ENCODE results near the gene DAZL.

Gene DAZL

GRCh38 chr3:16614033-16615031 lies 9.1 kb upstream of the DAZL start:
- TF ChIP-seq CTCF (IDR thresholded peaks at IDR 0.05; ENCODE audit: low read length) (no peak), EZH2 (optimal IDR thresholded peaks at IDR 0.05; ENCODE audit: low read depth, low read length) (no peak), EZH2phosphoT487 (IDR thresholded peaks at IDR 0.05; ENCODE audit: low read length) (no peak)
- Histone ChIP-seq H3K27me3 (replicated peaks; ENCODE audit: insufficient read depth, low read length) (no peaks in the 10 kb centered on the region), H3K4me2 (ENCODE audit: low read depth, low read length) (no peak overlapping the region), H3K9me3 (replicated peaks; ENCODE audit: insufficient read depth, low read length) (no peaks in the 10 kb centered on the region), H3K79me2 (ENCODE audit: low read length) (no peaks in the 10 kb centered on the region), H3K4me3 (ENCODE audit: low read length) (no peak overlapping the region), H3K36me3 (replicated peaks; ENCODE audit: insufficient read depth, low read length) (no peaks in the 10 kb centered on the region), H3K9ac (ENCODE audit: low read length) (no peak overlapping the region), H2AFZ (ENCODE audit: low read length) (no peak overlapping the region), H3K9me2 (replicated peaks; ENCODE audit: insufficient read depth, low read length) (no peaks in the 10 kb centered on the region), H3F3A (ENCODE audit: insufficient read depth, low read length) (no peaks in the 10 kb centered on the region), H3K27ac (ENCODE audit: low read length) (no peak overlapping the region), H4K20me1 (ENCODE audit: insufficient read depth, low read length) (no peaks in the 10 kb centered on the region), H3K4me1 (ENCODE audit: low read length) (no peaks in the 10 kb centered on the region)
- no peak for DNase-seq

GRCh38 chr3:16609927-16610580 lies 4.8 kb upstream of the DAZL start:
- no peaks in the 10 kb centered on the region for H3K79me2 ChIP-seq (ENCODE audit: low read length)
- no peaks in the 10 kb centered on the region for H4K20me1 ChIP-seq (ENCODE audit: insufficient read depth, low read length)
- H3K9me2 ChIP-seq (replicated peaks; ENCODE audit: insufficient read depth, low read length): no peaks in the 10 kb centered on the region
- DNase-seq: no peak
- H3K27me3 ChIP-seq (replicated peaks; ENCODE audit: insufficient read depth, low read length): no peaks in the 10 kb centered on the region
- H3K36me3 ChIP-seq (replicated peaks; ENCODE audit: insufficient read depth, low read length): no peaks in the 10 kb centered on the region
- H3K27ac ChIP-seq (ENCODE audit: low read length): no peak overlapping the region
- H3K4me2 ChIP-seq (ENCODE audit: low read depth, low read length): no peak overlapping the region
- TF ChIP-seq EZH2phosphoT487 (IDR thresholded peaks at IDR 0.05; ENCODE audit: low read length) (no peak), EZH2 (optimal IDR thresholded peaks at IDR 0.05; ENCODE audit: low read depth, low read length) (no peak), CTCF (IDR thresholded peaks at IDR 0.05; ENCODE audit: low read length) (no peak)
- no peaks in the 10 kb centered on the region for H3K9me3 ChIP-seq (replicated peaks; ENCODE audit: insufficient read depth, low read length)
- H3F3A ChIP-seq (ENCODE audit: insufficient read depth, low read length): no peaks in the 10 kb centered on the region
- H3K4me1 ChIP-seq (ENCODE audit: low read length): no peaks in the 10 kb centered on the region
- no peak overlapping the region for H2AFZ ChIP-seq (ENCODE audit: low read length)
- no peak overlapping the region for H3K9ac ChIP-seq (ENCODE audit: low read length)
- H3K4me3 ChIP-seq (ENCODE audit: low read length): no peak overlapping the region

GRCh38 chr3:16608816-16609215 lies 3.6 kb upstream of the DAZL start:
- H3K9me3 ChIP-seq (replicated peaks; ENCODE audit: insufficient read depth, low read length): no peaks in the 10 kb centered on the region
- no peak for DNase-seq
- H2AFZ ChIP-seq (ENCODE audit: low read length): no peak overlapping the region
- no peaks in the 10 kb centered on the region for H3F3A ChIP-seq (ENCODE audit: insufficient read depth, low read length)
- no peak overlapping the region for H3K4me2 ChIP-seq (ENCODE audit: low read depth, low read length)
- H3K4me1 ChIP-seq (ENCODE audit: low read length): no peaks in the 10 kb centered on the region
- H3K27ac ChIP-seq (ENCODE audit: low read length): no peak overlapping the region
- H3K27me3 ChIP-seq (replicated peaks; ENCODE audit: insufficient read depth, low read length): no peaks in the 10 kb centered on the region
- no peaks in the 10 kb centered on the region for H4K20me1 ChIP-seq (ENCODE audit: insufficient read depth, low read length)
- no peaks in the 10 kb centered on the region for H3K9me2 ChIP-seq (replicated peaks; ENCODE audit: insufficient read depth, low read length)
- H3K4me3 ChIP-seq (ENCODE audit: low read length): no peak overlapping the region
- TF ChIP-seq CTCF (IDR thresholded peaks at IDR 0.05; ENCODE audit: low read length): no peak
- TF ChIP-seq EZH2phosphoT487 (IDR thresholded peaks at IDR 0.05; ENCODE audit: low read length): no peak
- no peak for TF ChIP-seq EZH2 (optimal IDR thresholded peaks at IDR 0.05; ENCODE audit: low read depth, low read length)
- H3K9ac ChIP-seq (ENCODE audit: low read length): no peak overlapping the region
- H3K79me2 ChIP-seq (ENCODE audit: low read length): no peaks in the 10 kb centered on the region
- H3K36me3 ChIP-seq (replicated peaks; ENCODE audit: insufficient read depth, low read length): no peaks in the 10 kb centered on the region
